ENCODE data around the gene KCNN3. TPM values are rescaled to one million over a fixed set of nuclear protein-coding genes. Genes with fewer than 3 reads are reported as not detected.

Gene KCNN3
- total and polyA plus RNA-seq, 2 of the 8 experiments (the other 6 are each of a cell fraction or from before 2014, with no cell fraction given), result 2.8 to 3.7 TPM

GRCh38 chr1:154841384-154841783 lies 28.7 kb downstream of the KCNN3 start (continued):
- TF ChIP-seq CHD7 (IDR thresholded peaks at IDR 0.05; ENCODE audit: insufficient replicate concordance, low read length) (no peak), SIRT6 (IDR thresholded peaks at IDR 0.05; ENCODE audit: low read length) (no peak), RBBP5 (IDR thresholded peaks at IDR 0.05; ENCODE audit: borderline replicate concordance, low read depth, low read length) (no peak), EGR1 (IDR thresholded peaks at IDR 0.05; ENCODE audit: borderline replicate concordance, low read depth, low read length) (no peak)
